Adrenal gland (tissue), 12 donors: ENCODE results near the gene ZNF148. TPM values are rescaled to one million over a fixed set of nuclear protein-coding genes. Genes with fewer than 3 reads are reported as not detected.
"Not testable (repeated sequence)": the region's sequence is repeated elsewhere in the genome, so short reads cannot be mapped to it uniquely, and the experiment has no call there.

Experiments used
- DNase-seq, 7 donors: peaks; one replicate each; pipeline ENCODE4 v3.0.0-alpha.2; 2019 to 2020
- H3K27ac ChIP-seq, 5 donors: fragments of 200-600 bp; sonication (generic) in 4 of 5; 1 replicate in 3 of 5; 2 replicates in 2 of 5; pipeline versions ENCODE4 v1.5.1 to v1.8.0; 2016 to 2020; ENCODE audit warnings: mild to moderate bottlenecking in 1 of 5
- H3K27me3 ChIP-seq: fragments of 200-600 bp; 2 replicates; pipeline ENCODE4 v1.8.0; 2021
- H3K36me3 ChIP-seq, 2 donors: fragments of 200-600 bp; replicated peaks in 1 of 2; 1 replicate in 1 of 2; 2 replicates in 1 of 2; pipeline versions ENCODE4 v1.5.1 to v1.8.0; 2018 to 2022
- H3K4me1 ChIP-seq, 2 donors: fragments of 200-600 bp; replicated peaks in 1 of 2; 1 replicate in 1 of 2; 2 replicates in 1 of 2; pipeline versions ENCODE4 v1.5.1 to v1.8.0; 2018 to 2021
- H3K4me3 ChIP-seq, 4 donors: fragments of 200-600 bp; sonication (generic) in 3 of 4; one replicate each; pipeline ENCODE4 v1.5.1; 2016 to 2018
- H3K9me3 ChIP-seq, 3 donors: fragments of 200-600 bp; sonication (generic) in 1 of 3; replicated peaks in 1 of 3; 1 replicate in 2 of 3; 2 replicates in 1 of 3; pipeline versions ENCODE4 v1.5.1 to v1.8.0; 2016 to 2021
- CTCF ChIP-seq, 6 experiments: fragments of 450-650 bp in 4 of 6; fragments of 200-600 bp in 2 of 6; sonication (generic) in 1 of 6; IDR thresholded peaks; 1 replicate in 5 of 6; 2 replicates in 1 of 6; pipeline versions ENCODE4 v1.5.1 to v1.8.0; 2016 to 2021; ENCODE audit warnings: antibody characterized with exemption in 6 of 6, mild to moderate bottlenecking in 2 of 6, moderate library complexity in 1 of 6
- POLR2A ChIP-seq, 2 donors: fragments of 450-650 bp; IDR thresholded peaks; one replicate each; pipeline ENCODE4 v1.6.1; 2017; ENCODE audit warnings: antibody characterized with exemption in 2 of 2, mild to moderate bottlenecking in 2 of 2, moderate library complexity in 1 of 2
- WGBS, 4 donors: extraction: QIAGEN DNeasy Blood & Tissue Kit in 2 of 4; methylation state at CpG; one replicate each; pipeline versions ENCODE4 v1.1.5 to v1.1.7; 2013 to 2017; 5-methylcytosine and 5-hydroxymethylcytosine counted together
- intact Hi-C, 2 donors: fragments of 100-400 bp; cut with DNase I; formaldehyde crosslinking; loops; one replicate each; pipeline versions ENCODE4 v1.14.1 to v1.15.0; 2022 to 2023
- polyA plus RNA-seq, 3 donors: library from polyadenylated mRNA; stranded (reverse); fragments of 200-250 nt in 2 of 3; fragments of 350-450 nt in 1 of 3; fragmentation: Illumina TruSeq in 1 of 3; extraction: RNeasy Lipid Tissue Mini Kit (QIAGEN cat#74804) in 1 of 3; gene quantifications; one replicate each; pipeline ENCODE4 v1.2.3, GENCODE V29; 2013 to 2014
- total RNA-seq, 9 donors: library from RNA; depleted of rRNA in 4 of 9; stranded (reverse); fragments of >200 nt in 4 of 9; fragments of 120-200 nt in 1 of 9; fragmentation: NEBNext Ultra II Directional in 1 of 9; extraction: Animal tissue kit (Norgen Biotek cat#: 25700) in 1 of 9; gene quantifications; one replicate each; pipeline versions ENCODE4 v1.1.0 to v1.2.4, GENCODE V29; 2013 to 2023
- donor health status: healthy with polysubstance abuse.
- donor health status: Bipolar disorder and iron deficiency.
- donor health status: DM: yes; HTN: yes; CAD: no.
- donor health status: DM: no; HTN: no; CAD: no.
- donor health status: DM: no; HTN: no; CAD: no.
- donor health status: DM: yes; HTN: yes; CAD: no.

ZNF148 gene
- total and polyA plus RNA-seq, 12 donors = 3.0 to 58.2 (median 30.9) TPM

GRCh38 chr3:125414669-125415068 lies 39.5 kb upstream of the ZNF148 start:
- no peak overlapping the region for H3K4me3 ChIP-seq
- H3K36me3 ChIP-seq = no peaks in the 10 kb centered on the region
- DNase-seq = no peak
- 76 to 85% (median 84%) methylated on average over 8 of the region's 8 CpGs for WGBS, 4 donors
- H3K27me3 ChIP-seq = no peaks in the 10 kb centered on the region
- H3K4me1 ChIP-seq = no peaks in the 10 kb centered on the region
- no peaks in the 10 kb centered on the region for H3K9me3 ChIP-seq
- TF ChIP-seq CTCF (IDR thresholded peaks at IDR 0.05) (no peak), POLR2A (IDR thresholded peaks at IDR 0.05) (no peak)
- intact Hi-C loops = no loop called here
- no peak overlapping the region for H3K27ac ChIP-seq

GRCh38 chr3:125410922-125411321 lies 35.8 kb upstream of the ZNF148 start:
- H3K27me3 ChIP-seq = no peaks in the 10 kb centered on the region
- H3K36me3 ChIP-seq = no peaks in the 10 kb centered on the region
- H3K9me3 ChIP-seq = no peaks in the 10 kb centered on the region
- TF ChIP-seq CTCF (IDR thresholded peaks at IDR 0.05) (no peak), POLR2A (IDR thresholded peaks at IDR 0.05) (no peak)
- WGBS, 4 donors = 84 to 97% (median 89%) methylated on average over 6 of the region's 6 CpGs
- no peak overlapping the region for H3K27ac ChIP-seq
- no peaks in the 10 kb centered on the region for H3K4me1 ChIP-seq
- DNase-seq = no peak
- intact Hi-C loops = no loop called here
- H3K4me3 ChIP-seq = no peak overlapping the region

DNA sequence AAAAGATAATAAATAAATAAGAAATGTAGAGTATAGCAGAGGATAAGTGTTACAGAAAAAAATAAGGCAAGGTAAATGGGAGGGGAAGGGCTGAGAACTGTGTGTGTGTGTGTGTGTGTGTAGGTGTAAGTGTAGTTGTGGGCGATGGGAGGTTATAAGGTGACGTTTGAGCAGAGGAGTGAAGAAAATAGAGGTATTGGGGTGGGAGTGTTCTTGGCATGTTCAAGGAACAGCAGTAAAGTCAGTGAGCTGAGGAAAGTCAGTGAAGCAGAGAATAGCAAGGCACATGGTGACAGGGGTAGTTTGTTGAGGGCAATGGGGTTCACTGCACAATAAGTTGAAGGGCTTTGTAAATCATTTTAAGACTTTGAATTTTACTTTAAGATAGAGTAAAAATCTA lies 30.9 kb upstream of the ZNF148 start:
- Histone ChIP-seq H3K36me3 (no peaks in the 10 kb centered on the region), H3K4me3 (no peak overlapping the region), H3K27me3 (no peaks in the 10 kb centered on the region), H3K9me3 (no peaks in the 10 kb centered on the region), H3K4me1 (no peaks in the 10 kb centered on the region), H3K27ac (no peak overlapping the region)
- no peak for DNase-seq
- intact Hi-C loops = no loop called here
- 67 to 79% (median 72%) methylated on average over 2 of the region's 2 CpGs for WGBS, 4 donors
- no peak for TF ChIP-seq POLR2A (IDR thresholded peaks at IDR 0.05)

GRCh38 chr3:125405515-125405914 lies 30.4 kb upstream of the ZNF148 start:
- H3K9me3 ChIP-seq, H3K27me3 ChIP-seq, DNase-seq, H3K36me3 ChIP-seq, H3K4me1 ChIP-seq, H3K27ac ChIP-seq, H3K4me3 ChIP-seq, intact Hi-C loops: not testable (repeated sequence)
- WGBS, 4 donors = 85 to 91% (median 90%) methylated on average over 4 of the region's 4 CpGs

DNA sequence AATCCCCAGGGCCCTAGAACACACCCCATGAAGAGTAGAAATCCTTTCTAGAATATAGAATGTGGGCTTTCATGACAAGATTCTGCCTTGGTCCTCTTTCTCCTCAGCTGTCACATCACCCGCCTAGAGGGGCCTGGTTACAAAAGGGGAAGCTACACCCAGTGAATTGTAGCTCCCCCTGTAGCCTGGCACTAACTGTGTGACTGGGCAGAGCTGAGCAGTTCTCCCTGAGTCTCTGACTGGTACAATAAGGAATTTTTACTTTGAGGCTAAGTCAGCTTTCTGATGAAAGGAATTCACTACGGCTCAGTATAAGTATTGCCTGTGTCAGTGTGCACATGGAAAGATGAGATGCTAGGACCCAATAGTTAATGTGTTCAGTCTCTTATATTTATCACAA lies 28.7 kb upstream of the ZNF148 start:
- intact Hi-C loops = no loop called here
- no peak overlapping the region for H3K27ac ChIP-seq
- H3K36me3 ChIP-seq = no peaks in the 10 kb centered on the region
- no peaks in the 10 kb centered on the region for H3K9me3 ChIP-seq
- DNase-seq = no peak
- H3K4me3 ChIP-seq = no peak overlapping the region
- H3K27me3 ChIP-seq = no peaks in the 10 kb centered on the region
- TF ChIP-seq CTCF (IDR thresholded peaks at IDR 0.05) (no peak), POLR2A (IDR thresholded peaks at IDR 0.05) (no peak)
- H3K4me1 ChIP-seq = no peaks in the 10 kb centered on the region
- WGBS, 4 donors = 77 to 100% (median 96%) methylated on average over 2 of the region's 2 CpGs
